D341Med (cell line): ENCODE results near the gene TBC1D9.

Experiments
- DNase-seq: peaks from one replicate; pipeline ENCODE4 v3.0.0; 2012; ENCODE audit warnings: low spot score

The TBC1D9 gene

GRCh38 chr4:140645614-140646412, 110.4 kb downstream of the TBC1D9 start:
- no peak for DNase-seq

GRCh38 chr4:140645196-140645595, 111.0 kb downstream of the TBC1D9 start:
- DNase-seq, result no peak

DNA sequence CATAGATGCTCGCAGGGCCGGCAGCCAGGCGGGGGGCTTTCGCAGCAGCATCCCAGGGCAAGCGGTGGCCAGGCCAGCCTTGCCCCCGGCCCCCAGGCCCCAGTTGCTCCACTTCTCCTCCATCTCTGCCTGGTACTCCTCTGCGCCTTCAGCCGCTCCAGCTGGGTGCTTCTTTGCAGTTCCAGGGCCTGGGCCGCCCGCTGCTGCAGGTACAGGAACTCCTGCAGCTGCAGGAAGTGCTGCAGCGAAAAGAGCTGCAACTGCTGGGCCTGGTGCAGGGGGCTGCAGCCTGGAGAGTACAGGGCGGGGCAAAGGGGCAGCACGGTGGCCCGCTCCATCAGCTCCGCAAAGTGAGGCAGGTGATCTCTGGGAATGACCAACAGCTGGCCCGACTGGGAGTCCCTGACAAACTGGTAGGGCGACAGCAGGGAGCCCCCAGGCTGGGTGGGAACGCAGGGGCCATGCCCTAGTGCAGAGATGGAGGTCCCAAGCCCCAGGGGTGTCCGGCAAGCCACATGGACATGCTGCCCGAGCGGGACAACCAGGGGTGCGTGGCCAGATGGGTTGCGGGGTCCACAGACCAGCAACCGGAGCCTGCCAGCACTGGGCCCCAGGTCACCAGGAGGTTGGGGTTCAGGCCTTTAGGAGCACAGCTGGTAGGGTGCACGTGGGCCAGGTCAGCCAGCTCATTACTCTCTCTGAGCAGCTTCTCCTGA, 111.6 kb downstream of the TBC1D9 start:
- no peak for DNase-seq

DNA sequence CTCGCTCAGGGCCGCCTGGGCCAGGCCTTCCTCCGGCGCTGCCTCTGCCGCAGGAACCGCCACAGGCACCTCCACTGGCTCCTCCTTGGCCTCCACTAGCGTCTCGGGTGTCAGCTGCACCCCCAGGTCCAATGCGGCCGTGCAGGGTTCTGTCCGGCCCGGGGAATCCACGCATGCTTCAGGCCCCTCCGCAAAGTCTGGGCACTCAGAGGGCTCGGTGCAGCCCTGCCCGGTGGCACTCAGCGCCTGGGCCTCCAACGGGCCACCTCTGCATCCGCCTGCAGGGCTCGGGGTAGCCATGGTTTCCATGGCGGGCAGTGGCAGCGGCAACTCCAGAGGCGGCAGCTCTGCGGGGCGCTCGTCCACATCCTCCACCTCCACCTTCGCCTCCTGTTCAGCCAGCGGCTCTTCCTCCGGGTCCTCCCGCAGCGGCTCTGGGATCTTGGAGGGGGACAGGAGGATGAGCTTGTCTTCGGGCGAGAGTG, 112.6 kb downstream of the TBC1D9 start:
- peak; percentile 29 for DNase-seq

DNA sequence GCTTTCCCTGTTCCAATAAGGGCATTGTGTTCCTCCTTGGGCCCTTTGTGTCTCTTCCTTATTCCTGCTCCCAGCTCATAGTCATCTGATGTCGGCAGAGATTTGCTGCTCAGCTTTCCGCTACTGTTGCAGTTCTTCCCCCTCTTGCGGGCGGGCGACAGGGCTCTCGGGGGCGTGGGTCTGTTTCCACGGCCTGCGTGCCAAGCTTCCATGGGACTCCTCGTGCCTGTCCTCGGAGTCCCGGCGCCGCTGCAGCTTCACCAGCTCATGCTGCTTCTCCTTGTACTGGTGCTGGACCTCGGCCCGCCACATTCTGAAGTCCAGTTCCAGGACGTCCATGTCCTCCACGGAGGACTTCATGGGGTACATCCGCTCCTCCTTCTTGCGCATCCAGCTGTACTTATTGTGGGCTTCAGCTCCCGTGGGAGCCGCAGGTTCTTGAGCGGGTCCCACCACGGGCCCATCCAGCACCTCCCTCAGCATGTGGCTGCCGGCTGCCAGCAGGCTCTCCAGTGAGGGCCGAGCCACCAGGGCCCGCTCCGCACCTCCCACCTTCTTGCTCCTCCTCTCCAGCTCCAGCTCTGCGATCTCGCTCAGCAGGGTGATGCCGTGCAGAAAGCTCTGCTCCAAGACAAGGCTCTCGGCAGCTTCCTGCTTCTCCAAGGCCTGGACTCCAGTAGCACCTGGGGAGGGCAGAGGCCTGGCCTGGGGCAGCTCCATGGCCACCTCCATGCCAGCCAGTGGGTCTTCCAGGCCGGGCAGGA, 113.3 kb downstream of the TBC1D9 start:
- DNase-seq, result no peak

DNA sequence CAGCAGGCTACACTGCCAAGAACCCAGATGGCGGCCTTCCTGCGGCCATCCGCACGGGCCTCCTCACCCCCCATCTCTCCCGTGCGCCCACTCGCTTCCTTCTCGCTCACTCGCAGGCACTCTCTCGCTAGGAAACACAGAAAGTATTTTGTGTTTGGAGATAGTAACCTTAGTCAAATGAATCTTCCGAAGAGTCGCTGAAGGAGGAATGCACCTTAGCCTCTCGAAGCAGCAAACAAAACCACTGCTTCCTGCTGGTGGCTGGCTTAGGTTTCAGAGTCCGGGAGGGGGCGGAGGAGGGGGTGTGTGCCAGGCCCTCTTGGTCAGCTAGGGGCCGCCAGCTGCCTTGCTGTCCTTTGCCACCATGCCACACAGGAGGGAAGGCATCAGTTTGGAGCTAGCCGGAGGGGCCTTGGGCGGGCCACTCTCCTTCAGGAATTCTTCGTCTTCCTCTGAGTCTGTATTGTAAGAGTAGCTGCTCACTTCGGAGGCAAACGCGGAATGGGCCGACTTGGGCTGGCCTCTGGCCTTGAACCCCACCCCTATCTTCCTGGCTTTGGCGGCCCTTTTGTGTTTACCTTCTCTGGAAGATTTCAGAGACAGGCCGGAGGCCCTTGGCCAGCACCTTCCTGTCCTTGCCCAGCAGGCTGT, 114.3 kb downstream of the TBC1D9 start:
- no peak for DNase-seq

DNA sequence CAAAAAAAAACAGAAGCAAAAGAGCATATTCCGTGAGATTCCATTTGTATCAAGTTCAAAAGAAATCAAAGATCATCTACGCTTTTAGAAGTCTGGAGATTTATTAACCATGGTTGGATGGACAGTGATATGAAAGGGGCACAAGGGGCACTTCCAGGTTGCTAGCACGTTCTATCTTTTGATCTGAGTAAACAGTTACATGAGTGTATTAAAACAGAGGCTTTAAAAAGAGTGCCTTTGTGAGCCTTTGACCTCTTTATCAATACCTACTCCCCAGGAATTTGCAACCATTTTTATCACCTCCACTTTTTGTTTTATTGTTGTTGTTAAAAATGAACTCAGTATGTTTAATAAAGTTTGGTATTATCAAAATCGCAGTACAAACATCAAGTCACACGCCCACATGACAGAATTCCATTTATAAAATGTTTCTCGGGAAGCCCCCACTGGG, 115.1 kb downstream of the TBC1D9 start:
- DNase-seq, result no peak

- DNase-seq, result no peak
These were observed 115.9 kb downstream of the TBC1D9 start for GRCh38 chr4:140640150-140640748.

- DNase-seq, result no peak
These were observed 117.1 kb downstream of the TBC1D9 start for GRCh38 chr4:140639066-140639465.

DNA sequence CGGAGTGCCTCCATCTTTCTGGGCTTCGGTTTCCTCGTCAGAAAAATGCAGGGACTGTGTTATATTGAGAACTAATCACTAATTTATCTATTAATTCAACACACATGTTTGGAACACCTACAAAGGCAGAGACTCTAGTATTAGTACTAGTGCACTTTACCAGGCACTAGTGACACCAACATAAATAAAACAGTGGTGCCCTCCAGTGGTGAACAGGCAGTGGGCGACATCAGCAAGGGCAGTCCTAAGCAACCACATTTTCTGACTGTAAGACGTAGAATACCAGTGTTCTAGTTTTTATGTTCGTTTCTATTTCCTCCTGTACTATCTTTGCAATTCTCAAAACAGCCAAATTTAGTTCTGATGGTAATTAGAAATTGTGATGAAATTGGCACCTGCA, 118.3 kb downstream of the TBC1D9 start:
- peak; percentile 67 for DNase-seq

DNA sequence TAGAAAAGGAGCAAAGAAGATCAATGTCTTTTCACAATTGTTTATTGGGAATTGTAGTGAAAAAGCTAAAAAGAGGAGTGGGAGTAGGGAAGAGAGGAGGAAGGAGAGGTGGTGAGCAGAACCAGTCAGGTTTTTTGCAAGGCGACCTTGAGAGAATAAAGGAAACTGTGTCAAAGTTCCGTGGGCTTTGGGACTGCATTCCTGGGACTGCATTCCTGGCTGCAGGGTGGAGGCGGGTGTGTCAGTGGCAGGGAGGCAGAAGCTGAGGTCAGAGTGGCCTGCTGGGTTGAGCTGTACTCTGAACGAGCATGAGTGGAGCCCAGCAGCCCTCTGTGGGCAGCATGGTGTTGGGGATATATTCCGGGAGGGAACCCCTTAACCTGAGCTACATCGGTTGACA, 120.6 kb downstream of the TBC1D9 start:
- DNase-seq, result peak; percentile 35

- no peak for DNase-seq
These were observed 122.2 kb downstream of the TBC1D9 start for GRCh38 chr4:140633951-140634350.

DNA sequence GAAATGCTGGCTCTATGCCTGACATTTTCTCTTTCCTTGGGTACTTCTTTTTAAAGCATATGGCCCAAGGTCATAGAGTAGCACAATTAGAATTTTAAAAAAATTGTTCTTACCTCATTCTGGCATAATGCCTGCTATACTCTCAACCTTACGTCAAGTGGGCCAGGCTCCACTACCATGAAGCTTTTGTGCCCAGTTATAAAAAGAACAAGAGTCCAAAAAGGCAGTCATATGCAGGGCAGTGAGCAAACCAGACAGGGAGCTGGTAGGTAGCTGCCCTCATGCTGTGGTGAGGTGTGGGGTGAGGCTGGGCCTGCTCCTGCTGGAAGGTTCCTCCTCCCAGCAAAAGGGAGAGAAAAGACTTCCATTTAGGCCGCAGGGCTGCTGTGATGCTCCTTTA, 123.1 kb downstream of the TBC1D9 start:
- DNase-seq, result no peak

- DNase-seq, result no peak
These were observed 125.9 kb downstream of the TBC1D9 start for GRCh38 chr4:140630246-140630645.

- DNase-seq, result no peak
These were observed 128.2 kb downstream of the TBC1D9 start for GRCh38 chr4:140628016-140628415.

- DNase-seq, result no peak
These were observed 129.4 kb downstream of the TBC1D9 start for GRCh38 chr4:140626661-140627376.

GRCh38 chr4:140622333-140622958, 133.7 kb downstream of the TBC1D9 start:
- DNase-seq, result no peak

DNA sequence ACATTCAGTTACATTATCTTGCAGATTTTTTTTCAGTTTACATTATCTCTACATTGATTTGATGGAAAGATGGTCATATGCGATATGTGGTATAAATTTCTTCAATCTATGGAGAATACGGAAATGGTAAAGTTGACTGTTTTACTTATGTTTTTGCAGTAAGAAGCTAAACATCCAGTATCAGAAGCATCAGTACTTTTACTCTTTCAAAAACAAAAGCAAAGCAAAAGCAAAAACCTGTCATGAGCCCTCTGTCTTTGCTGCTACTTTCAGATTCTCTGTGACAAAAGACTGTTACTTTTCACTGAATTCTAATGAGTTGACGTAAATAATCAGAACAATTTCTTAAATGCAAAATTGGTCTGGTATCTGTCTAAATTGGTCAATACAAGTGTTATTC, 135.0 kb downstream of the TBC1D9 start:
- no peak for DNase-seq

DNA sequence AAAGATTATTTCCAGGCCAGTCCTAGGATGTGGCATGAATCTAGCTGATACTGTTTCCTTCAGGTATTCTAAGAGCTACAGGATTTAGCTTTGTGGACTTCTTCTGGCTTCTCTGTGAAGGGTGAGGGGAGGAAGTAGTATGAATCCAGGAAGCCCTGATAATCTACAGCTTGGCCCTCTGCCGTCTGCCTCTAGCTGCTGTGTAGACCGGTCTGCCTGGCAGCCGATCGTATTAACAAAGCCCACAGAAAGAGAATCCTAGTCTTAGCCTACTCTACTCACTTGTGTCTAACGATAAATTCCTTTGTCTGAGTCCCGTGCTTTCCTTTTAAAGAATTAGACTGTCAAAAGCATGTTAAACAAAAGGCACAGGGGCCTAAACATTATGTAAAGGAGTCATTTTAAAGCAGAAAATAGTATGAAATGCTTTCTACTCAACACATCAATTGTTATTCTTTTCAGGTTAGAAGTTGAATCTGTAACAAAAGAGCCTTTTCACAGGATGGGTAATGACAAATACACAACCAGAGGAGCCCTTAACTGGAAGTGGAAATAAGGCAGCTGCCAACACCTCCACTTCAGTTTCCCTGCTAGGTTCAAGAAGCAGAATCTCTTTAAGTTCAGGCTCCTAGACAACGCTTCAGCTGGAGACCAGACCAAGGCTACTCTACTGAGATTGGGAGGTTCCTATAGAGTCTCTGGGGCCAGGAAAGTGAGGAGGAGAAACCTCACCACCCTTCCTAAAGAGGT, 138.5 kb downstream of the TBC1D9 start:
- no peak for DNase-seq

DNA sequence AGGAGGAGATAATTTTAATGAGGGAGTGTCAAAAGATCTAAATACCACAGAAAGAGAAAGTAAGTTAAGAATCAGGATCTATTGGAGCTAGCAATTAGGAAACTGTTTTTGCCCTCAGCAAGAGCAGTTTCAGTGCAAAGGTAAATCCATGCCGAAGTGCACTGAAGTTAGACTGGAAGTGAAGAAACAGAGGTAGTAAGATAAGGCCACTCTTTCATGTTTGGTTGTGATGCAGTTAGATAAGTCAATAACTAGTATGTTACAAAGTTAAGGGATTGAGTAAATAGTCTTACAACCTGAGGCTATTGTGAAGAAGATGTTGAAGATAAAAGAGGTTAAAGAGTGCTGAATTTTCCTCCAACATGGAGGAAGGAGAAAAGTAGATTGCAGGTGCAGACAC, 140.7 kb downstream of the TBC1D9 start:
- no peak for DNase-seq
